Chondrocyte (in vitro differentiated cells): ENCODE measurements around the gene MIB2. TPM values are rescaled to one million over a fixed set of nuclear protein-coding genes. Genes with fewer than 3 reads are reported as not detected.
"Not testable (repeated sequence)": the region's sequence is repeated elsewhere in the genome, so short reads cannot be mapped to it uniquely, and the experiment has no call there.

Source experiments
- DNase-seq: peaks from one replicate; pipeline ENCODE4 v3.0.0; 2021; ENCODE audit warnings: mixed read lengths, low spot score
- H3K27ac Mint-ChIP-seq: one replicate; pipeline ENCODE4 v1.8.0; 2021; ENCODE audit warnings: mild to moderate bottlenecking, moderate library complexity, mixed read lengths; ENCODE audit not compliant: unreplicated experiment
- H3K27me3 Mint-ChIP-seq: 2 replicates; pipeline ENCODE4 v1.8.0; 2021; ENCODE audit warnings: low read depth, mixed read lengths
- H3K36me3 Mint-ChIP-seq: 2 replicates; pipeline ENCODE4 v1.8.0; 2021; ENCODE audit warnings: low read depth, mixed read lengths
- H3K4me1 Mint-ChIP-seq: 2 replicates; pipeline ENCODE4 v1.8.0; 2021; ENCODE audit warnings: low read depth, mild to moderate bottlenecking, mixed read lengths
- H3K4me3 Mint-ChIP-seq: one replicate; pipeline ENCODE4 v1.8.0; 2021; ENCODE audit warnings: mild to moderate bottlenecking, moderate library complexity, mixed read lengths; ENCODE audit not compliant: unreplicated experiment
- H3K9me3 Mint-ChIP-seq: 2 replicates; pipeline ENCODE4 v1.8.0; 2021; ENCODE audit warnings: low read depth, mixed read lengths
- CTCF ChIP-seq: fragments of 200-600 bp; sonication (generic); IDR thresholded peaks from 2 replicates; pipeline ENCODE4 v1.5.0; 2021; ENCODE audit warnings: antibody characterized with exemption, mild to moderate bottlenecking, moderate library complexity
- total RNA-seq: library from RNA; stranded (reverse); gene quantifications from 3 replicates; pipeline ENCODE4 v1.2.1, GENCODE V29; 2021

MIB2 gene
- total RNA-seq, 1 donor from 2014 or later = 73.8 TPM

GRCh38 chr1:1664318-1664717 is 49.0 kb downstream of the MIB2 start:
- not testable (repeated sequence) for H3K27me3 Mint-ChIP-seq, H3K4me1 Mint-ChIP-seq, H3K27ac Mint-ChIP-seq, H3K9me3 Mint-ChIP-seq, DNase-seq, H3K4me3 Mint-ChIP-seq, H3K36me3 Mint-ChIP-seq

- no peaks in the 10 kb centered on the region for H3K4me1 Mint-ChIP-seq
- no peak overlapping the region for H3K27ac Mint-ChIP-seq
- TF ChIP-seq CTCF = no peak
Observed at GRCh38 chr1:1664941-1665814, 49.9 kb downstream of the MIB2 start.

GRCh38 chr1:1665815-1666251 is 50.5 kb downstream of the MIB2 start:
- TF ChIP-seq CTCF = peak; percentile 74
- no peaks in the 10 kb centered on the region for H3K27me3 Mint-ChIP-seq

More at GRCh38 chr1:1664941-1665814, 49.9 kb downstream of the MIB2 start:
- H3K36me3 Mint-ChIP-seq = peaks cover 9% of the 10 kb centered on the region
- no peaks in the 10 kb centered on the region for H3K27me3 Mint-ChIP-seq
- peak; percentile 88 for DNase-seq
- H3K9me3 Mint-ChIP-seq = no peaks in the 10 kb centered on the region
- no peak overlapping the region for H3K4me3 Mint-ChIP-seq

GRCh38 chr1:1666526-1666925 is 51.2 kb downstream of the MIB2 start:
- no peak overlapping the region for H3K4me3 Mint-ChIP-seq
- peaks cover 14% of the 10 kb centered on the region for H3K36me3 Mint-ChIP-seq
- no peak for TF ChIP-seq CTCF
- H3K27me3 Mint-ChIP-seq = no peaks in the 10 kb centered on the region
- peak; percentile 77 for DNase-seq
- H3K4me1 Mint-ChIP-seq = no peaks in the 10 kb centered on the region
- no peaks in the 10 kb centered on the region for H3K9me3 Mint-ChIP-seq
- no peak overlapping the region for H3K27ac Mint-ChIP-seq

More at GRCh38 chr1:1665815-1666251, 50.5 kb downstream of the MIB2 start:
- Mint-ChIP-seq H3K27ac (no peak overlapping the region), H3K4me3 (no peak overlapping the region), H3K9me3 (no peaks in the 10 kb centered on the region), H3K4me1 (no peaks in the 10 kb centered on the region), H3K36me3 (peaks cover 10% of the 10 kb centered on the region)
- DNase-seq = peak; percentile 87

GRCh38 chr1:1669468-1670440 is 54.5 kb downstream of the MIB2 start:
- no peaks in the 10 kb centered on the region for H3K27me3 Mint-ChIP-seq
- peaks cover 18% of the 10 kb centered on the region for H3K36me3 Mint-ChIP-seq
- H3K27ac Mint-ChIP-seq = no peak overlapping the region
- no peaks in the 10 kb centered on the region for H3K4me1 Mint-ChIP-seq
- peak; percentile 87 for DNase-seq
- no peaks in the 10 kb centered on the region for H3K9me3 Mint-ChIP-seq
- H3K4me3 Mint-ChIP-seq = no peak overlapping the region
- no peak for TF ChIP-seq CTCF
